SK-N-SH treated with all-trans-retinoic acid at 6 μM for 48 hours (cell line): ENCODE data around the gene LYPD1.

Experiments used
- PPARA ChIP-seq: fragments of 250-450 bp; sonication (Bioruptor Pico); IDR thresholded peaks from 2 replicates; pipeline ENCODE4 v1.5.0; 2020; ENCODE audit warnings: mild to moderate bottlenecking, borderline replicate concordance
- TSHZ2 ChIP-seq: fragments of 250-450 bp; sonication (Bioruptor Pico); IDR thresholded peaks from 2 replicates; pipeline ENCODE4 v1.5.0; 2020; ENCODE audit warnings: mild to moderate bottlenecking, moderate library complexity
- ZC3H10 ChIP-seq: fragments of 250-450 bp; sonication (Bioruptor Pico); IDR thresholded peaks from 2 replicates; pipeline ENCODE4 v1.5.1; 2021; ENCODE audit warnings: mild to moderate bottlenecking, moderate library complexity
- ZNF565 ChIP-seq: fragments of 450-650 bp; formaldehyde crosslinking; conservative IDR thresholded peaks from 2 replicates; pipeline ENCODE4 v1.5.0; 2020; ENCODE audit warnings: low read depth, mild to moderate bottlenecking, moderate library complexity
- TF ChIP-seq, protein P1 (sequence below): fragments of 250-450 bp; sonication (Bioruptor Pico); IDR thresholded peaks from 2 replicates; pipeline ENCODE4 v1.8.0; 2020; ENCODE audit warnings: mild to moderate bottlenecking, moderate library complexity, borderline replicate concordance

DNA sequence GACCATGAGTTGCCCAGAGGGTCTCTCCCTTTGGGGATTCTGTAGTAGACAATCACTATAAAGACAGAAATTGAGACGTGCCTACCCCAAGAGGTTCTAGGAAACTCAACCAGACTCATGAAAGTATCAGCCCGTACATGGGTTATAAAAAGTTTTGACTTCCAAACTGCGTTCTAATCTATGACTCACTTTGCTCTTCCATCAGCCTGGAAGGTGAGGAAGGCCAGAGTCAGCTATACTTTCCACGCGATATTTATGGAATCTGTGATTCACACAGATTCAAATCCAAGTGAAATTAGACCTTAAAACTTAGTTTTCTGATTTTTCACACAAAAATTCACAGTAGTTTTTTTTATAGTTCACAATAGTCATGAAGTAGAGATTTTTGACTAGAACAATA is 7.7 kb upstream of the LYPD1 start:
- no peak for TF ChIP-seq PPARA
- TF ChIP-seq, protein P1, sequence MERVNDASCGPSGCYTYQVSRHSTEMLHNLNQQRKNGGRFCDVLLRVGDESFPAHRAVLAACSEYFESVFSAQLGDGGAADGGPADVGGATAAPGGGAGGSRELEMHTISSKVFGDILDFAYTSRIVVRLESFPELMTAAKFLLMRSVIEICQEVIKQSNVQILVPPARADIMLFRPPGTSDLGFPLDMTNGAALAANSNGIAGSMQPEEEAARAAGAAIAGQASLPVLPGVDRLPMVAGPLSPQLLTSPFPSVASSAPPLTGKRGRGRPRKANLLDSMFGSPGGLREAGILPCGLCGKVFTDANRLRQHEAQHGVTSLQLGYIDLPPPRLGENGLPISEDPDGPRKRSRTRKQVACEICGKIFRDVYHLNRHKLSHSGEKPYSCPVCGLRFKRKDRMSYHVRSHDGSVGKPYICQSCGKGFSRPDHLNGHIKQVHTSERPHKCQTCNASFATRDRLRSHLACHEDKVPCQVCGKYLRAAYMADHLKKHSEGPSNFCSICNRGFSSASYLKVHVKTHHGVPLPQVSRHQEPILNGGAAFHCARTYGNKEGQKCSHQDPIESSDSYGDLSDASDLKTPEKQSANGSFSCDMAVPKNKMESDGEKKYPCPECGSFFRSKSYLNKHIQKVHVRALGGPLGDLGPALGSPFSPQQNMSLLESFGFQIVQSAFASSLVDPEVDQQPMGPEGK (CRISPR knock-in tag), result no peak
- no peak for TF ChIP-seq TSHZ2 (CRISPR knock-in tag)
- TF ChIP-seq ZNF565 (CRISPR knock-in tag), result no peak
- TF ChIP-seq ZC3H10, result no peak
